Hepatocyte (in vitro differentiated cells): ENCODE measurements around the gene NSRP1.

Experiments used
- CTCF ChIP-seq: fragments of 200-600 bp; sonication (generic); IDR thresholded peaks from 2 replicates; pipeline ENCODE4 v1.5.1; 2016; ENCODE audit warnings: antibody characterized with exemption, mild to moderate bottlenecking; ENCODE audit not compliant: poor library complexity
- EZH2 ChIP-seq: fragments of 200-600 bp; sonication (generic); IDR thresholded peaks from 2 replicates; pipeline ENCODE4 v1.6.1; 2016; ENCODE audit warnings: antibody characterized with exemption, mild to moderate bottlenecking, borderline replicate concordance

GRCh38 chr17:30164531-30164930 lies 47.9 kb downstream of the NSRP1 start:
- no peak for TF ChIP-seq CTCF
- no peak for TF ChIP-seq EZH2
